GM12878 (cell line): ENCODE data around the gene PADI2. TPM values are rescaled to one million over a fixed set of nuclear protein-coding genes. Genes with fewer than 3 reads are reported as not detected.
A peak's percentile ranks its signal among the peaks of the same experiment; 100 is the strongest.

Source experiments
- ATAC-seq: fragments of 200-7000 bp; cut with Tn5 transposase; 3 replicates; pipeline ENCODE4 v1.9.1; 2020; ENCODE audit warnings: mild to moderate bottlenecking, moderate library complexity
- BruUV-seq: library from RNA; stranded (reverse); fragments of 400-500 nt; replicated peaks from 2 replicates; lab custom pipeline; 2021; lab: Mats Ljungman, UMichigan
- CTCF ChIA-PET: fragments of 300-600 bp; sonication (Branson Sonifier 250); formaldehyde crosslinking; extraction: SDS; loops from one replicate; lab custom pipeline; 2021; ENCODE audit warnings: inconsistent platforms; lab: Yijun Ruan, JAX
- POLR2A ChIA-PET: fragments of 350-600 bp; formaldehyde crosslinking; extraction: SDS; loops from one replicate; lab custom pipeline; 2021; ENCODE audit warnings: inconsistent platforms; lab: Charles Lee
- RAD21 ChIA-PET: fragments of 300-600 bp; sonication (Branson Sonifier 250); formaldehyde crosslinking; loops from one replicate; lab custom pipeline; 2023; ENCODE audit warnings: antibody characterized with exemption; ENCODE audit not compliant: unreplicated experiment; lab: Charles Lee
- SMC1A ChIA-PET: fragments of 300-600 bp; sonication (Branson Sonifier 250); formaldehyde crosslinking; loops from one replicate; lab custom pipeline; 2023; ENCODE audit not compliant: unreplicated experiment, uncharacterized antibody; lab: Charles Lee
- DNase-seq: peaks from one replicate; pipeline ENCODE4 v3.0.0-alpha.2; 2011; ENCODE audit warnings: low read depth, low spot score
- FAIRE-seq: peaks from 3 replicates; lab custom pipeline; 2011; peaks lifted over from hg19 to GRCh38; lab: Jason Lieb, UNC
- H2AFZ ChIP-seq: 2 replicates; pipeline ENCODE4 v1.6.0; 2011; ENCODE audit warnings: low read depth, low read length, control low read depth; ENCODE audit not compliant: control insufficient read depth
- H3K27ac ChIP-seq: 2 replicates; pipeline ENCODE4 v1.5.1; 2011; ENCODE audit warnings: control low read depth; ENCODE audit not compliant: control insufficient read depth, insufficient read depth
- H3K27me3 ChIP-seq, 2 experiments: replicated peaks in 1 of 2; 2 replicates each; pipeline versions ENCODE4 v1.6.0 to v1.6.1; 2011; ENCODE audit warnings: low read length in 1 of 2; ENCODE audit not compliant: control insufficient read depth in 2 of 2, insufficient read depth in 2 of 2
- H3K36me3 ChIP-seq, 2 experiments: 2 replicates each; pipeline ENCODE4 v1.5.1; 2011; ENCODE audit warnings: low read length in 1 of 2; ENCODE audit not compliant: control insufficient read depth in 2 of 2, insufficient read depth in 2 of 2
- H3K4me1 ChIP-seq: 2 replicates; pipeline ENCODE4 v1.6.1; 2011; ENCODE audit warnings: mild to moderate bottlenecking, low read length, moderate library complexity, mixed read lengths; ENCODE audit not compliant: control insufficient read depth, insufficient read depth
- H3K4me2 ChIP-seq: 2 replicates; pipeline ENCODE4 v1.6.0; 2011; ENCODE audit warnings: control low read depth; ENCODE audit not compliant: control insufficient read depth, insufficient read depth
- H3K4me3 ChIP-seq: fragments of 200-600 bp; sonication (generic); 2 replicates; pipeline ENCODE4 v1.5.1; 2016
- H3K79me2 ChIP-seq: 2 replicates; pipeline ENCODE4 v1.6.0; 2011; ENCODE audit warnings: low read length; ENCODE audit not compliant: control insufficient read depth, insufficient read depth
- H3K9ac ChIP-seq: 2 replicates; pipeline ENCODE4 v1.8.0; 2011; ENCODE audit warnings: low read length, control low read depth, mixed read lengths; ENCODE audit not compliant: control insufficient read depth, insufficient read depth
- H3K9me3 ChIP-seq: replicated peaks from 3 replicates; pipeline ENCODE4 v1.5.1; 2011; ENCODE audit warnings: mild to moderate bottlenecking, low read length; ENCODE audit not compliant: control insufficient read depth, insufficient read depth
- H4K20me1 ChIP-seq: 2 replicates; pipeline ENCODE4 v1.6.0; 2011; ENCODE audit not compliant: control insufficient read depth, insufficient read depth
- CHD4 ChIP-seq: fragments of 200-600 bp; sonication (generic); IDR thresholded peaks from 2 replicates; pipeline ENCODE4 v1.6.1; 2016; ENCODE audit warnings: mild to moderate bottlenecking
- CREB1 ChIP-seq: IDR thresholded peaks from 2 replicates; pipeline ENCODE4 v1.6.1; 2012; ENCODE audit warnings: low read depth, mild to moderate bottlenecking, inconsistent platforms
- FOS ChIP-seq: IDR thresholded peaks from 3 replicates; pipeline ENCODE4 v1.6.1; 2011; ENCODE audit warnings: borderline replicate concordance; ENCODE audit not compliant: insufficient read length; ENCODE audit errors: extremely low read depth
- GABPA ChIP-seq: IDR thresholded peaks from 2 replicates; pipeline ENCODE4 v1.6.1; 2014; ENCODE audit warnings: antibody characterized with exemption, low read depth, mild to moderate bottlenecking, inconsistent platforms
- HDGF ChIP-seq: fragments of 450-650 bp; IDR thresholded peaks from 2 replicates; pipeline ENCODE4 v1.6.1; 2016; ENCODE audit warnings: antibody characterized with exemption
- KAT2A ChIP-seq: conservative IDR thresholded peaks from 2 replicates; pipeline ENCODE4 v1.6.1; 2011; ENCODE audit warnings: low read depth, low read length; ENCODE audit not compliant: control insufficient read depth
- POLR2AphosphoS2 ChIP-seq: IDR thresholded peaks from 2 replicates; pipeline ENCODE4 v1.6.1; 2011; ENCODE audit warnings: low read depth, mild to moderate bottlenecking, low read length, improper control_type of control experiment, moderate library complexity
- RAD51 ChIP-seq: fragments of 450-650 bp; IDR thresholded peaks from 2 replicates; pipeline ENCODE4 v1.6.1; 2016; ENCODE audit warnings: moderate library complexity, mild to moderate bottlenecking, inconsistent platforms
- SMC3 ChIP-seq: IDR thresholded peaks from 2 replicates; pipeline ENCODE4 v1.6.1; 2011; ENCODE audit warnings: low read length, improper control_type of control experiment, borderline replicate concordance
- WGBS: methylation state at CpG from one replicate; pipeline ENCODE4 v1.1.6; 2016; ENCODE audit warnings: low lambda C conversion rate; ENCODE audit not compliant: insufficient replicate concordance, insufficient coverage; ENCODE audit errors: missing lambda C conversion rate; 5-methylcytosine and 5-hydroxymethylcytosine counted together
- in situ Hi-C: fragments of 300-500 bp; cut with MboI; formaldehyde crosslinking; loops from 9 replicates; pipeline ENCODE4 v1.14.3; 2018; ENCODE audit warnings: mixed read lengths
- intact Hi-C: fragments of 100-400 bp; cut with micrococcal nuclease; formaldehyde crosslinking; loops from one replicate; pipeline ENCODE4 v1.14.2; 2022; ENCODE audit not compliant: unreplicated experiment
- polyA plus RNA-seq, 11 experiments: library from polyadenylated mRNA; depleted of rRNA in 4 of 11; unstranded in 6 of 11; stranded (reverse) in 5 of 11; fragments of >200 nt; fragmentation: Nextera tagmentation in 4 of 11; fragmentation: Illumina TruSeq in 1 of 11; extraction: Ambion mirVana in 4 of 11; extraction: Trizol in 1 of 11; gene quantifications; 1 replicate in 1 of 11; 2 replicates in 10 of 11; pipeline versions ENCODE4 v1.2.1 to v1.2.3, GENCODE V29; 2011 to 2016; ENCODE audit warnings: inconsistent platforms in 2 of 11, missing spikeins in 2 of 11, low read depth in 1 of 11
- total RNA-seq, 4 experiments: library from RNA; depleted of rRNA in 3 of 4; stranded (reverse); fragments of >200 nt in 3 of 4; fragmentation: Illumina TruSeq in 1 of 4; extraction: Trizol in 1 of 4; gene quantifications; 2 replicates each; pipeline versions ENCODE4 v1.2.1 to v1.2.3, GENCODE V29; 2013 to 2021
- TF ChIP-seq, protein P1 (sequence below): fragments of 450-650 bp; IDR thresholded peaks from 2 replicates; pipeline ENCODE4 v1.6.1; 2017; ENCODE audit warnings: antibody characterized with exemption, mild to moderate bottlenecking, moderate library complexity
- TF ChIP-seq, protein P2 (sequence below): IDR thresholded peaks from 2 replicates; pipeline ENCODE4 v1.6.1; 2012; ENCODE audit warnings: low read depth, low read length, improper control_type of control experiment

PADI2 gene
- total and polyA plus RNA-seq, 10 of the 15 experiments (the other 5 are each of a cell fraction or from before 2014, with no cell fraction given): 0.05 to 3.0 (median 0.10) TPM; not detected in 1

DNA sequence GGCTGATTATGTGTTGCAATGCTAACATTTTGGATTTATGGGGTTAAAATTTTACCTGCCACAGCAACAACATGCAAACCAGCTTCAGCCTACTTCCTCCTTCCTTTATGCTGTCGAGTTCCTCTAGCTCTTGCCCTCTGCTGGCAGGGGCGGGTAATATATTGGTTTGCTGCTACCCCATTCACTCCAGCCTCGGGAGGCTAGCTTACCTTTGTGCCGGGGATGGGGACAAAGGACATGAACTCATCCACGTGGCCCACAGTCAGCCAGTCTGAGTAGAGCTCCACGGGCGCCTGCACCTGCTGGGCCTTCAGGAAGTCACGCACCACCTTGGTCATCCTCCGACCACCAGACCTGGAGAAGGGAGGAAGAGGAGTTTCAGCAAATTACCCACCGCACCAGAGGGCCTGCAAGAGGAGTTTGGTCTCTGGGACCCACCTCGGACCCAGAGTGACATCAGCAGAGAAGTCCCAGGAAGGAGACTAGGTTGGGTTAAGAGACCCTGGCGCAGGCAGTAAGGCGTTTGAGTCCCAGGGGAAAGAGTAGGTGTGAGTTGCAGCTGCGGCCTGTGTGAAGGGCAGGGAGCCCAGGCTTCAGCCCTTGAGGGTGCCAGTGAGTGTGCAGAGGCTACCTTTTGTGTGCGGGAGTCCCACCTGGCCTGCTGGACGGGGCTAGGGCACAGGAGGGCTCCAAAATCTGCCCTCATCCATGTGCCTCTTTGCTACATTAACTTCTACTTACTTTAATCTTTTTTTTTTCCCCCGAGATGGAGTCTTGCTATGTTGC is 43.6 kb downstream of the PADI2 start (continued):
- no peak for TF ChIP-seq KAT2A
- peak; percentile 30; the same call in 1 of the 2 replicates for TF ChIP-seq GABPA
- TF ChIP-seq, protein P1, sequence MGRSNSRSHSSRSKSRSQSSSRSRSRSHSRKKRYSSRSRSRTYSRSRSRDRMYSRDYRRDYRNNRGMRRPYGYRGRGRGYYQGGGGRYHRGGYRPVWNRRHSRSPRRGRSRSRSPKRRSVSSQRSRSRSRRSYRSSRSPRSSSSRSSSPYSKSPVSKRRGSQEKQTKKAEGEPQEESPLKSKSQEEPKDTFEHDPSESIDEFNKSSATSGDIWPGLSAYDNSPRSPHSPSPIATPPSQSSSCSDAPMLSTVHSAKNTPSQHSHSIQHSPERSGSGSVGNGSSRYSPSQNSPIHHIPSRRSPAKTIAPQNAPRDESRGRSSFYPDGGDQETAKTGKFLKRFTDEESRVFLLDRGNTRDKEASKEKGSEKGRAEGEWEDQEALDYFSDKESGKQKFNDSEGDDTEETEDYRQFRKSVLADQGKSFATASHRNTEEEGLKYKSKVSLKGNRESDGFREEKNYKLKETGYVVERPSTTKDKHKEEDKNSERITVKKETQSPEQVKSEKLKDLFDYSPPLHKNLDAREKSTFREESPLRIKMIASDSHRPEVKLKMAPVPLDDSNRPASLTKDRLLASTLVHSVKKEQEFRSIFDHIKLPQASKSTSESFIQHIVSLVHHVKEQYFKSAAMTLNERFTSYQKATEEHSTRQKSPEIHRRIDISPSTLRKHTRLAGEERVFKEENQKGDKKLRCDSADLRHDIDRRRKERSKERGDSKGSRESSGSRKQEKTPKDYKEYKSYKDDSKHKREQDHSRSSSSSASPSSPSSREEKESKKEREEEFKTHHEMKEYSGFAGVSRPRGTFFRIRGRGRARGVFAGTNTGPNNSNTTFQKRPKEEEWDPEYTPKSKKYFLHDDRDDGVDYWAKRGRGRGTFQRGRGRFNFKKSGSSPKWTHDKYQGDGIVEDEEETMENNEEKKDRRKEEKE: no peak
- TF ChIP-seq POLR2AphosphoS2: no peak
- no peak for TF ChIP-seq HDGF
- no peak; the same call in 1 of the 2 replicates for TF ChIP-seq SMC3
- no peak for TF ChIP-seq RAD51
- TF ChIP-seq CHD4: no peak
- no peak for TF ChIP-seq FOS
- no peak for TF ChIP-seq CREB1

DNA sequence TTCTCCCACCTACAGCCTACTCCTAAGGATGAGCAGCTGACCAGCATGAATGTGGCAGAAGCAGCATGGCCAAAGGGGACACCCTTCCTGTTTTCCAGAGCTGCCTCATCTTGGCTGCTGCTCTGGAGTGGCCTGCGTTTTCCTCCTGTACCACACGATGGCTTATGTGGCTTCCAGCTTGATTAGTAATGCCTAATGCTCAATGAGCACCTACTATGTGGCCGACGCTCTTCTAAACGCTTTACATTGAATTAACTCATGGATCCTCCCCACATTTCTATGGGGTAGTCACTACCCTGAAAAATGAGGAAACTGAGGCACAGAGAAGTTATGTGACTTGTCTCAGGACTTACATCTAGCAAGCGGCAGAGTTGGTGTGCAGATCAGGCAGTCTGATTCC is 47.5 kb downstream of the PADI2 start:
- no peaks in the 10 kb centered on the region for H3K36me3 ChIP-seq
- ChIA-PET SMC1A (no interaction called here), RAD21 (no interaction called here), POLR2A (no interaction called here), CTCF (interaction anchor here (0.9 to 1.6 kb wide), 2 partner anchors 26 to 166 kb away, joined by 4 to 5 read pairs; no protein-coding TSS in a partner anchor)
- no peaks in the 10 kb centered on the region for H3K27me3 ChIP-seq
- H3K79me2 ChIP-seq: no peaks in the 10 kb centered on the region
- H4K20me1 ChIP-seq: no peaks in the 10 kb centered on the region
- in situ Hi-C loops: no loop called here
- H3K9me3 ChIP-seq: no peaks in the 10 kb centered on the region
- TF ChIP-seq, protein P2, sequence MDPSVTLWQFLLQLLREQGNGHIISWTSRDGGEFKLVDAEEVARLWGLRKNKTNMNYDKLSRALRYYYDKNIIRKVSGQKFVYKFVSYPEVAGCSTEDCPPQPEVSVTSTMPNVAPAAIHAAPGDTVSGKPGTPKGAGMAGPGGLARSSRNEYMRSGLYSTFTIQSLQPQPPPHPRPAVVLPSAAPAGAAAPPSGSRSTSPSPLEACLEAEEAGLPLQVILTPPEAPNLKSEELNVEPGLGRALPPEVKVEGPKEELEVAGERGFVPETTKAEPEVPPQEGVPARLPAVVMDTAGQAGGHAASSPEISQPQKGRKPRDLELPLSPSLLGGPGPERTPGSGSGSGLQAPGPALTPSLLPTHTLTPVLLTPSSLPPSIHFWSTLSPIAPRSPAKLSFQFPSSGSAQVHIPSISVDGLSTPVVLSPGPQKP: no peak
- H3K27ac ChIP-seq: no peak overlapping the region
- ATAC-seq (no peak), DNase-seq (no peak), FAIRE-seq (no peak)
- no TSS peak for BruUV-seq
- H3K4me3 ChIP-seq: no peak overlapping the region
- intact Hi-C loops: no loop called here
- H3K9ac ChIP-seq: no peak overlapping the region
- no peak overlapping the region for H2AFZ ChIP-seq
- H3K4me2 ChIP-seq: no peak overlapping the region
- 42% methylated on average over 6 of the region's 6 CpGs for WGBS
- H3K4me1 ChIP-seq: no peaks in the 10 kb centered on the region
